Ramos (cell line): ENCODE measurements around the gene TTC14.

Experiments used
- in situ Hi-C: fragments of 300-500 bp; cut with MboI; formaldehyde crosslinking; loops from one replicate; pipeline ENCODE4 v1.14.3; 2022; ENCODE audit warnings: low sequenced_read_pairs; ENCODE audit not compliant: unreplicated experiment

The TTC14 gene

GRCh38 chr3:180630371-180630770, 28.4 kb downstream of the TTC14 start:
- in situ Hi-C loops, result no loop called here

- in situ Hi-C loops, result no loop called here
Observed at GRCh38 chr3:180631317-180631716, 29.4 kb downstream of the TTC14 start.

- in situ Hi-C loops, result no loop called here
Observed at GRCh38 chr3:180633722-180634121, 31.8 kb downstream of the TTC14 start.

- in situ Hi-C loops, result no loop called here
Observed at GRCh38 chr3:180640987-180641386, 39.0 kb downstream of the TTC14 start.

- in situ Hi-C loops, result no loop called here
Observed at GRCh38 chr3:180646187-180646790, 44.3 kb downstream of the TTC14 start.

GRCh38 chr3:180656406-180656805, 54.4 kb downstream of the TTC14 start:
- in situ Hi-C loops, result no loop called here

GRCh38 chr3:180657094-180657493, 55.1 kb downstream of the TTC14 start:
- in situ Hi-C loops, result no loop called here
